GM13977 (cell line): ENCODE results near the gene DNAH1.

Experiments used
- DNase-seq: peaks from one replicate; pipeline ENCODE4 v3.0.0; 2012; ENCODE audit warnings: low spot score
- in situ Hi-C: fragments of 300-500 bp; cut with MboI; formaldehyde crosslinking; loops from one replicate; pipeline ENCODE4 v1.12.0; 2022; ENCODE audit warnings: low sequenced_read_pairs, low pct_unique_long_range_greater_than_20kb, mixed read lengths, inconsistent platforms; ENCODE audit not compliant: unreplicated experiment
- TF ChIP-seq, protein P1 (sequence below): IDR thresholded peaks from 2 replicates; pipeline ENCODE4 v1.5.1; 2012; ENCODE audit warnings: mild to moderate bottlenecking, control low read depth; ENCODE audit not compliant: insufficient read depth; ENCODE audit errors: extremely low read depth, missing control alignments

Gene DNAH1

DNA sequence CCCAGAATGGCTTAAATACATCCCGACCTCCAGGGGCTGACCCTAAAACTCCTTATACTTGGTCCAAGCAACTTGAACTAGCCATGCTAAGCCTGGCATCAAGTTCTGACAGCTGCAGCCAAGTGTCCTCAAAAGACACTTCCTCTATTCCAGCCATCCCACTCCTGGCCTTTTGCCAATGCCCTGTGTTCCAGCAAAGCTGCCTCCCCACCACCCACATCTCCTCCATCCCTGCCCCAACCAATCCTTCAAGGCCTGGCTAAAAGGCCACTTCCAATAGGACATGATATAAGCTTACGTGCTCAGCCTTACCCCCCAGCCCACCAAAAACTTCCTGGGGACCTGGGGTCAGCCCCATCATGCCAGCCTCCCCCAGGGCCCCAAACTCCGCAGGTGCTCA is 87.8 kb downstream of the DNAH1 start:
- TF ChIP-seq, protein P1, sequence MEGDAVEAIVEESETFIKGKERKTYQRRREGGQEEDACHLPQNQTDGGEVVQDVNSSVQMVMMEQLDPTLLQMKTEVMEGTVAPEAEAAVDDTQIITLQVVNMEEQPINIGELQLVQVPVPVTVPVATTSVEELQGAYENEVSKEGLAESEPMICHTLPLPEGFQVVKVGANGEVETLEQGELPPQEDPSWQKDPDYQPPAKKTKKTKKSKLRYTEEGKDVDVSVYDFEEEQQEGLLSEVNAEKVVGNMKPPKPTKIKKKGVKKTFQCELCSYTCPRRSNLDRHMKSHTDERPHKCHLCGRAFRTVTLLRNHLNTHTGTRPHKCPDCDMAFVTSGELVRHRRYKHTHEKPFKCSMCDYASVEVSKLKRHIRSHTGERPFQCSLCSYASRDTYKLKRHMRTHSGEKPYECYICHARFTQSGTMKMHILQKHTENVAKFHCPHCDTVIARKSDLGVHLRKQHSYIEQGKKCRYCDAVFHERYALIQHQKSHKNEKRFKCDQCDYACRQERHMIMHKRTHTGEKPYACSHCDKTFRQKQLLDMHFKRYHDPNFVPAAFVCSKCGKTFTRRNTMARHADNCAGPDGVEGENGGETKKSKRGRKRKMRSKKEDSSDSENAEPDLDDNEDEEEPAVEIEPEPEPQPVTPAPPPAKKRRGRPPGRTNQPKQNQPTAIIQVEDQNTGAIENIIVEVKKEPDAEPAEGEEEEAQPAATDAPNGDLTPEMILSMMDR: no peak
- in situ Hi-C loops: no loop called here

DNA sequence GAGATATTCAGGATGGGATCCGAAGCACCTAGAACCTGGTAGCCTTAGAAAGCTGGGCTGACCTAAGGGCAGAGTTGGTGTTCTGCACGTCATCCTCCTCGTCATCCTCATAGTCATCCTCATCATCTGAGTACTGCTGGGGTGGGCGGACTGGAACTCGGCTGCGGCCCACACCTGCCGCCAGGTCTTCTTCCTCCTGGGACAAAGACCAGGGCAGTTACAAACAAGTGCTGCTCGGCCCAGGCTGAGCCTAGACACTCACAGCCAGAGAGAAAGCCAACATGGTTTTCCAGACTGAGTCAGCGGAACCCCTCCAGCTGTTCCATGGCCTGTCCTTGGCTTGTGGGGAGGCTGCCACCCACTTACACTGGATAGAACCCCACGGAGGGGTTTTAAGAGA is 88.3 kb downstream of the DNAH1 start:
- in situ Hi-C loops: no loop called here
- TF ChIP-seq, protein P1: no peak
- no peak for DNase-seq

More for the DNA sequence above, 87.8 kb downstream of the DNAH1 start:
- DNase-seq: no peak

DNA sequence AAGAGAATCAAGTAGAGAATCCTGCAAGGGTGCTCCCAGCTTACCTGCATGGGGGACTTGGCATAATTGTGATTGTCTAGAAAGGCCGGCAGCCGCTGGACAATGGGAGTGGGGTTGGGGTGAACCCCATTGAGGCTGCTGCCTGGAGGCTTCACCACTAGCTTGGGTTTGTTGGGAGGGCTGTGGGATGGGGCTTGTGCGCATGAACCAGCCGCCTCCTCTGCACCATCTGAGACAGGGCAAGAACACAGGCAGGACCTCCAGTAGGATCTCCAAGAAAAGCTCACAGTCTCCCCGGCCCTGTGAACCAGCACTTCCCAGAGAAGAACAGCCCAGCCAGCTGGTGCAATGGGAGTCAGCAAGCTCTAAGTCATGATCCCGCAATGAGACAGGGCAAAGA is 88.9 kb downstream of the DNAH1 start:
- in situ Hi-C loops: no loop called here
- no peak for DNase-seq
- TF ChIP-seq, protein P1: no peak

DNA sequence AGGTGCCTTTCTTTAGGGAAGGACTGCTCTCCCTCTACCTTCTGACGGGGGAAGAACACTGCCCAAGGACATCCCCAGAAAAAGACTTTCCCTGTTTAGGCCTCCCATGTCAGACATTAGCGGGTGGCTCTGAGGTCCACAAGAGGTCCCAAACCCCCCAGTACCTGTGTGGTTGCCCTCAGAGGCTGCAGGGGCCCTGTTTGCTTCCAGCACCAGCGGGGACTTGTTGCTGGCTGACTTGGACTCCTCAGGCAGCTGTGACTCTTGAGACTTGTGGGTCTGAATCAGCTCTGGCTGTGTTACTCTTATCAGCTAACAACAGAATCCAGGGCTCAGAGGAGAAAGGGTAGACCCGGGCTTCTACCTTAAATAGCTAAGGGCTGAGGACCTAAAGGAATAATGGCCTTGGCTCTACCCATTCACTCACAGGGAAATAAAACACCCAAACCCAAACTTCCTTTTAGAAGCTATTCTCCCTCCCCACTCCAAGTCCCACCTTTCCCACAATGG is 89.5 kb downstream of the DNAH1 start:
- TF ChIP-seq, protein P1: no peak
- DNase-seq: no peak
- in situ Hi-C loops: no loop called here

DNA sequence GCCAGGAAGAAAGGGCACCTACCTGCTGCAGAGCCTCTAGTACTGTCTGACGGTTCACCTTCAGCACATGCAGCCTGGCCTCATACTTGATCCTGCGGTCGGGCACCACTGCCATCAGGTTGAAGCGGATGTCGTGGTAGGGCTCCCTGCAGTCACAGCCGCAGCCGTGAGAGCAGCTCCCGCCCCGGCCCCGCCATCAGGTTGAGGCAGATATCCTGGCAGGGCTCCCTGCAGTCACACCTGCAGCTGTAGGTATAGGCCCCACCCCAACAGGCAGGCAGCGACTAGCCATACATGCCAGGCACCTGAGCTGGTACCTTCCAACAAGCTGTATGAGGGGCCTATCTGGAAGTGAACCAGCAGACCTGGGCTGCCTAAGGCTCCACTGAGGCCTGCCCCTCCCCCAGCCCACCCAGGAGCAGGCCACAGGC is 90.1 kb downstream of the DNAH1 start:
- in situ Hi-C loops: no loop called here
- TF ChIP-seq, protein P1: no peak
- no peak for DNase-seq

DNA sequence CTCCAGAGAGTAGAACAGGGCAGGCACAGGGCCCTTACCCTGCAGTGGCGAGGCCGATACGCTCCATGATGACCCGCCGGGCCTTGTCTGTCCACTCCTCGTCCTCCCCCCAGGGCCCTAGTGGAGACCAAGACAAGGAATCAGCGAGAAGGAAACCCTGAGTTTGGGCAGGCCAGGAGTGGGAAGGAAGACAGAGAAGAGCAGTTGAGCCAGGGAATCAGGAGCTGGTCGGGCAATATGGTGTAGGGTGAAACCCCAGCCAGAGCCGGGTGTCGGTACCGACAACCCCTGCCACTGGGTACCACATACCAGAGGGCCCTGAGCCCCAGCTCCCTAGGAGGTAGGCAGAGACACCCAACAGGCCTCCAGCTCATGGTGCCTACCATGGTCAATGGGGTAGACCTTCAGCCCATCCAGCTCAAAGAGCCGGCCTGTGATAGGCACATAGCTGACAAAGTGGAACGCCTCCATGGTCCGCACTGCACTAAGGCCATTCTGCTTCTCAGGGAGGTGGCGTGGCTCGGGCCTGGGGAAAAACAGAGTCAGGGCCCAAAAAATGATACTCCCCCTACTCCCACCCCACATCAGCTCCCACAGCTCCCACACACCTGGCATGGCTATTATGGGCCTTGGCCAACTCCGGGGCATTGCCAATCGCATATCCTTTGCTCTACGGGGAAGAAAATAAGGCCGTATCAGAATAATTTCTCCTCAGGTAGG is 90.8 kb downstream of the DNAH1 start:
- no peak for DNase-seq
- in situ Hi-C loops: no loop called here
- TF ChIP-seq, protein P1: no peak

DNA sequence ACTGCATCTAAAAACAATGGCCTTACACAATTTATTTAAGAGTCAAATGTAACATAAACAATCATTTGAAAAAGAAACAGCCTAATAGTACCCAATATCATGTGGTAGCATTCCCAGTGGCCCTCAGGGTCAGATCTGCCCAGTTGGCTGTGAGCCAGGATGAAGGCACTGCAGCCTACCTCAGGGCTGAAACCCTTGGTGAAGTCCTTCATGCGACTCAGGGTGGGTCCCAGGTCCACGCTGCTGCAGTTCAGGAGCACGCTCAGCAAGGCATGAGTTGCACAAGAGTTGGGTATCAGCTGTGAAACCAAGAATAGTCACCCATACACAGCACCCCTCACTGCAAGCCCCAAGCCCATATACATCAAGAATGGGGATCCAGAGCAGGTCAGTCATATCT is 91.7 kb downstream of the DNAH1 start:
- in situ Hi-C loops: no loop called here
- DNase-seq: no peak
- TF ChIP-seq, protein P1: no peak
